AG09309 (cell line): ENCODE results near the gene AGRN.
A peak's percentile ranks its signal among the peaks of the same experiment; 100 is the strongest.

Source experiments
- DNase-seq: peaks from one replicate; pipeline ENCODE4 v3.0.0-alpha.2; 2010; ENCODE audit warnings: low read depth
- H3K4me3 ChIP-seq: 2 replicates; pipeline ENCODE4 v1.5.1; 2011; ENCODE audit warnings: mild to moderate bottlenecking, low read depth, low read length, moderate library complexity; ENCODE audit not compliant: control insufficient read depth
- TF ChIP-seq, protein P1 (sequence below): IDR thresholded peaks from 2 replicates; pipeline ENCODE4 v1.5.1; 2011; ENCODE audit warnings: mild to moderate bottlenecking, low read depth, low read length, inconsistent platforms; ENCODE audit not compliant: insufficient read depth, control insufficient read depth; ENCODE audit errors: missing control alignments

The AGRN gene

DNA sequence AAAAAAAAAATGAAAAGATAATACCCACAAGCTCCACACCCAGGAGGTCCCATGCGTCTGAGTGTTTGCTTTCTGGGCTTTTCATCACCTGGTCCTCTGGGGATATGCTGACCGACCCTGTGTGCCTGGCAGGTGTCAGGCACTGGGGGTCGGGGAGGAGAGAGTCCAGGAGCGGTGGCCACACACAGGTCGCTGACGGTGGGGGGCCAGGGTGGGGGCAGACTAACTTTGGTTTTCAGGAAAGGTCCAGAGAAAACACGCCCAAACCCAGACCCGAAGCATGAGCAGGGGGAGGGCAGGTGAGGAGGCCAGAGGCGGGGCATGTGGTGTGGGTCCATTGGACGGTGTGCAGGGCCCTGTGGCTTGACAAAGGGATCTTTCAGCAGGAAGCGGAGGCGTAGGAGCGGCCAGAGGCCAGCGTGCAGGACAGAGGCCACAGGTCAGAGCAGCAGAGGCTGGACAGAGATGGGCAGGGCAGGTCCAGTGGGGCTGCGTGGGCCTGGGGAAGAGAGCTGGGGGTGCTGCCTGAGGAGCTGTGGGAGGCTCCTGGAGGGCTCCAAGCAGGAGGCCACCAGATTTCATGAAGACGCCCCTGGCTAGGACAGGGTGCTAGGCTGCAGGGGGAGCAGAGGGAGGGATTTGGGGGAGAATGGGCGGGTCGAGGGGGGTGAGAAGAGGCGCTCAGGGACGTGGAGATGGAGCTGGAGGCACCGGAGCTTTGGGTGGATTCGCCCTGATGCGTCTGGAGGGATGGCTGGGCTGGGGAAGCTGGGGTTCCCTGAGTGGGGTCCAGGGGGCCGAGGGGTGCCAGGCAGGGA lies 38.4 kb downstream of the AGRN start:
- H3K4me3 ChIP-seq: peak overlapping the region; percentile 36; the same call in 1 of the 2 replicates
- DNase-seq: no peak
- TF ChIP-seq, protein P1, sequence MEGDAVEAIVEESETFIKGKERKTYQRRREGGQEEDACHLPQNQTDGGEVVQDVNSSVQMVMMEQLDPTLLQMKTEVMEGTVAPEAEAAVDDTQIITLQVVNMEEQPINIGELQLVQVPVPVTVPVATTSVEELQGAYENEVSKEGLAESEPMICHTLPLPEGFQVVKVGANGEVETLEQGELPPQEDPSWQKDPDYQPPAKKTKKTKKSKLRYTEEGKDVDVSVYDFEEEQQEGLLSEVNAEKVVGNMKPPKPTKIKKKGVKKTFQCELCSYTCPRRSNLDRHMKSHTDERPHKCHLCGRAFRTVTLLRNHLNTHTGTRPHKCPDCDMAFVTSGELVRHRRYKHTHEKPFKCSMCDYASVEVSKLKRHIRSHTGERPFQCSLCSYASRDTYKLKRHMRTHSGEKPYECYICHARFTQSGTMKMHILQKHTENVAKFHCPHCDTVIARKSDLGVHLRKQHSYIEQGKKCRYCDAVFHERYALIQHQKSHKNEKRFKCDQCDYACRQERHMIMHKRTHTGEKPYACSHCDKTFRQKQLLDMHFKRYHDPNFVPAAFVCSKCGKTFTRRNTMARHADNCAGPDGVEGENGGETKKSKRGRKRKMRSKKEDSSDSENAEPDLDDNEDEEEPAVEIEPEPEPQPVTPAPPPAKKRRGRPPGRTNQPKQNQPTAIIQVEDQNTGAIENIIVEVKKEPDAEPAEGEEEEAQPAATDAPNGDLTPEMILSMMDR: no peak

GRCh38 chr1:1058921-1059493 lies 39.1 kb downstream of the AGRN start:
- peak overlapping the region; percentile 36 for H3K4me3 ChIP-seq
- TF ChIP-seq, protein P1: no peak
- no peak for DNase-seq

GRCh38 chr1:1059494-1060280 lies 39.8 kb downstream of the AGRN start:
- peak overlapping the region; percentile 36 for H3K4me3 ChIP-seq
- TF ChIP-seq, protein P1: no peak
- DNase-seq: no peak

DNA sequence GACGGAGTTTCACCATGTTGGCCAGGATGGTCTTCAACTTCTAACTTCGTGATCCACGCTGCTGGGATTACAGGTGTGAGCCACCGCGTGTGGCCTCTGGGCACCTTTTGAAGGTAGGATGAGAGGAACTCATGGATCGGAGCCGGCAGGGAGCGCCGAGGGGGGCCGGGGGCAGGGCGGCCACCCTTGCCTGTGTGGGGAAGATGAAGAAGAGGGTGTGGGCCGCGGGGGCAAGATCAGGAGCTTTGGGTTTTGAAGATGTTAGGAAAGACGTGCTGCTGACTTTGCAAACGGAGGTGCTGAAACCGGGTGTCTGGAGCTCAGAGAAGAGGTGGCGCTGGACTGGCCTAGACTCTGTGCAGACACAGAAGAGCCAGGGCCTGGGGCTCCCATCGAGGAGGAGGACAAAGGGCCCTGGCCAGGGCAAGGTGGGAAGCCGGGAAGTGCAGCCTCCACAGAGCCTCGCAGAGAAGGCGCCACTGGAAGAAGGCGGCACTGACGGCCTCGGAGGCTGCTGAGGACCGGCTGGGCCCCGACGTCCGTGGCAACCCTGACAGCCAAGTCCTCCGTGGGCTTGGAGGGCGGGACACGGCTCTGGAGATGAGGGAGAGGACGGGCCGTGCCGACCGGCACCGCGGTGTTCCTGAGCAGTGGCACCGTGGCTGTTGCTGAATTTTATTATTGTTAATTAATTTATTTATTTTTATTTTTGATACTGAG lies 40.5 kb downstream of the AGRN start:
- DNase-seq: no peak
- TF ChIP-seq, protein P1: no peak
- H3K4me3 ChIP-seq: no peak overlapping the region

GRCh38 chr1:1061682-1062345 lies 41.9 kb downstream of the AGRN start:
- TF ChIP-seq, protein P1: no peak
- no peak overlapping the region for H3K4me3 ChIP-seq
- DNase-seq: no peak
